Keratinocyte (primary cell): Measurements from ENCODE around the gene PARD3. TPM values are rescaled to one million over a fixed set of nuclear protein-coding genes. Genes with fewer than 3 reads are reported as not detected.

ENCODE experiments used
- DNase-seq: peaks from one replicate; pipeline ENCODE4 v3.0.0-alpha.2; 2011; ENCODE audit warnings: low read depth, missing footprints, low spot score
- FAIRE-seq: peaks from 2 replicates; lab custom pipeline; 2011; peaks lifted over from hg19 to GRCh38; lab: Jason Lieb, UNC
- H2AFZ ChIP-seq: 2 replicates; pipeline ENCODE4 v1.6.0; 2012; ENCODE audit warnings: low read length, control low read depth, inconsistent platforms; ENCODE audit not compliant: control insufficient read depth
- H3K27ac ChIP-seq: 2 replicates; pipeline ENCODE4 v1.5.1; 2011; ENCODE audit warnings: low read length; ENCODE audit not compliant: control insufficient read depth, insufficient read depth
- H3K27me3 ChIP-seq: 3 replicates; pipeline ENCODE4 v1.6.0; 2011; ENCODE audit warnings: low read length; ENCODE audit not compliant: control insufficient read depth, insufficient read depth; ENCODE audit errors: extremely low read depth
- H3K36me3 ChIP-seq, 2 experiments: 2 replicates in 1 of 2; 3 replicates in 1 of 2; pipeline ENCODE4 v1.5.1; 2011; ENCODE audit warnings: low read length in 2 of 2, mild to moderate bottlenecking in 1 of 2; ENCODE audit not compliant: control insufficient read depth in 2 of 2, insufficient read depth in 2 of 2; ENCODE audit errors: extremely low read depth in 1 of 2
- H3K4me1 ChIP-seq: 3 replicates; pipeline ENCODE4 v1.5.1; 2011; ENCODE audit warnings: low read length; ENCODE audit not compliant: control insufficient read depth, insufficient read depth; ENCODE audit errors: extremely low read depth
- H3K4me2 ChIP-seq: 3 replicates; pipeline ENCODE4 v1.6.0; 2011; ENCODE audit warnings: low read depth, low read length; ENCODE audit not compliant: control insufficient read depth, insufficient read depth; ENCODE audit errors: extremely low read depth
- H3K4me3 ChIP-seq, 3 experiments: fragments of 200-600 bp in 1 of 3; sonication (generic) in 1 of 3; 2 replicates in 2 of 3; 3 replicates in 1 of 3; pipeline ENCODE4 v1.5.1; 2011 to 2016; ENCODE audit warnings: low read length in 3 of 3, mild to moderate bottlenecking in 3 of 3, control low read depth in 2 of 3, inconsistent platforms in 1 of 3, low read depth in 1 of 3, mixed read lengths in 1 of 3, mixed run types in 1 of 3, moderate library complexity in 1 of 3; ENCODE audit not compliant: control insufficient read depth in 2 of 3, insufficient read depth in 2 of 3; ENCODE audit errors: extremely low read depth in 1 of 3
- H3K79me2 ChIP-seq: 2 replicates; pipeline ENCODE4 v1.6.0; 2012; ENCODE audit warnings: low read length; ENCODE audit not compliant: control insufficient read depth, insufficient read depth
- H3K9ac ChIP-seq: 3 replicates; pipeline ENCODE4 v1.6.0; 2011; ENCODE audit warnings: low read length; ENCODE audit not compliant: control insufficient read depth, insufficient read depth; ENCODE audit errors: extremely low read depth
- H3K9me1 ChIP-seq: 3 replicates; pipeline ENCODE4 v1.6.0; 2011; ENCODE audit warnings: low read length; ENCODE audit not compliant: control insufficient read depth, insufficient read depth; ENCODE audit errors: extremely low read depth
- H3K9me3 ChIP-seq: 2 replicates; pipeline ENCODE4 v1.5.1; 2012; ENCODE audit warnings: low read depth, low read length; ENCODE audit not compliant: control insufficient read depth
- H4K20me1 ChIP-seq: 3 replicates; pipeline ENCODE4 v1.6.0; 2011; ENCODE audit warnings: low read length; ENCODE audit not compliant: control insufficient read depth, insufficient read depth; ENCODE audit errors: extremely low read depth
- CTCF ChIP-seq, 3 experiments: IDR thresholded peaks in 1 of 3; conservative IDR thresholded peaks in 1 of 3; optimal IDR thresholded peaks in 1 of 3; 2 replicates in 2 of 3; 3 replicates in 1 of 3; pipeline versions ENCODE3 to v1.5.1; 2011; ENCODE audit warnings: low read length in 3 of 3, mild to moderate bottlenecking in 3 of 3, moderate library complexity in 2 of 3, control low read depth in 1 of 3, inconsistent platforms in 1 of 3; ENCODE audit not compliant: insufficient read depth in 2 of 3; ENCODE audit errors: extremely low read depth in 1 of 3
- EZH2 ChIP-seq: IDR thresholded peaks from one replicate; pipeline ENCODE4 v1.6.1; 2012; ENCODE audit warnings: inconsistent platforms, mild to moderate bottlenecking, low read length, moderate library complexity
- dilution Hi-C: fragments of 300-500 bp; cut with MboI; formaldehyde crosslinking; loops from one replicate; pipeline ENCODE4 v1.7.0; 2020; ENCODE audit warnings: low sequenced_read_pairs; ENCODE audit not compliant: extremely low pct_ligation_motif_present
- polyA plus RNA-seq, 5 experiments: library from polyadenylated mRNA; depleted of rRNA in 3 of 5; stranded (reverse) in 3 of 5; stranded (forward) in 1 of 5; unstranded in 1 of 5; fragments of >200 nt; gene quantifications; 1 replicate in 1 of 5; 2 replicates in 3 of 5; 3 replicates in 1 of 5; pipeline versions ENCODE4 v1.2.1 to v1.2.3, GENCODE V29; 2011 to 2012; ENCODE audit warnings: missing spikeins in 2 of 5, low read depth in 1 of 5, low replicate concordance in 1 of 5

PARD3 gene
- polyA plus RNA-seq, 1 donor (not counting 4 experiments of a cell fraction or from before 2014, with no cell fraction given) = 46.4 TPM

- Histone ChIP-seq H3K9me1 (no peaks in the 10 kb centered on the region), H3K27me3 (no peaks in the 10 kb centered on the region), H3K27ac (no peak overlapping the region), H3K4me1 (no peaks in the 10 kb centered on the region), H3K4me3 (no peak overlapping the region), H3K9ac (no peak overlapping the region), H4K20me1 (no peaks in the 10 kb centered on the region), H3K4me2 (no peak overlapping the region), H3K9me3 (no peaks in the 10 kb centered on the region), H3K36me3 (no peaks in the 10 kb centered on the region), H2AFZ (no peak overlapping the region), H3K79me2 (no peaks in the 10 kb centered on the region)
- FAIRE-seq = no peak
- no peak for TF ChIP-seq CTCF (optimal IDR thresholded peaks at IDR 0.05 in 1 of 3, IDR thresholded peaks at IDR 0.05 in 1 of 3, conservative IDR thresholded peaks at IDR 0.05 in 1 of 3; ENCODE audit: extremely low read depth in 1 of 3, insufficient read depth in 2 of 3, low read length in 3 of 3)
- dilution Hi-C loops = no loop called here
- DNase-seq = no peak
These were observed 394.8 kb downstream of the PARD3 start for GRCh38 chr10:34420273-34420672.

- dilution Hi-C loops = no loop called here
These were observed 400.1 kb downstream of the PARD3 start for GRCh38 chr10:34415039-34415438.

More at GRCh38 chr10:34415039-34415438, 400.1 kb downstream of the PARD3 start:
- Histone ChIP-seq H3K36me3 (no peaks in the 10 kb centered on the region), H4K20me1 (no peaks in the 10 kb centered on the region), H3K4me1 (no peaks in the 10 kb centered on the region), H3K9ac (no peak overlapping the region), H3K9me3 (no peaks in the 10 kb centered on the region), H2AFZ (no peak overlapping the region), H3K79me2 (no peaks in the 10 kb centered on the region), H3K4me2 (no peak overlapping the region), H3K27ac (no peak overlapping the region), H3K27me3 (no peaks in the 10 kb centered on the region), H3K4me3 (no peak overlapping the region), H3K9me1 (no peaks in the 10 kb centered on the region)
- DNase-seq (no peak), FAIRE-seq (no peak)
- no peak for TF ChIP-seq EZH2
- no peak for TF ChIP-seq CTCF (optimal IDR thresholded peaks at IDR 0.05 in 1 of 3, IDR thresholded peaks at IDR 0.05 in 1 of 3, conservative IDR thresholded peaks at IDR 0.05 in 1 of 3; ENCODE audit: extremely low read depth in 1 of 3, insufficient read depth in 2 of 3, low read length in 3 of 3)
